Measurements from ENCODE around the gene PTGFRN.

DNA sequence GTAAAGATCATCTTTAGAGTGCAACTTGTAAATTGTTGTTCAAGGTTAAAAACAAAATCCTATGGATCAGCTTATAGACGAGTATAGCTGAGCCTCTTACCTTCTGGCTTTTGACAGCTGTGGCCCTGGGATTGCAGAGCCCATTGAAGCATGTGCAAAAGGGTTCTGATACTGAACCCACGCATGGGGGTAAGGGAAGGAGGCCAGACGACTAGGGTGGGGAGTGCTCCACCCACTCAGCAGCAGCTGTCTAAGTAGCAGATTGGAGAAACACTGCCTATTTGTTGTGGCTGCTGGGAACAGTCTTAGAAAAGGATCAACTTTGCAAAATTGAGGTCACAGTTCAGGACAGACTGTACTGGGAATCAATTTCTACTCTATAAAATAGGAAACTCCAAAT is 107.9 kb downstream of the PTGFRN start:
- TF ChIP-seq, protein P1, sequence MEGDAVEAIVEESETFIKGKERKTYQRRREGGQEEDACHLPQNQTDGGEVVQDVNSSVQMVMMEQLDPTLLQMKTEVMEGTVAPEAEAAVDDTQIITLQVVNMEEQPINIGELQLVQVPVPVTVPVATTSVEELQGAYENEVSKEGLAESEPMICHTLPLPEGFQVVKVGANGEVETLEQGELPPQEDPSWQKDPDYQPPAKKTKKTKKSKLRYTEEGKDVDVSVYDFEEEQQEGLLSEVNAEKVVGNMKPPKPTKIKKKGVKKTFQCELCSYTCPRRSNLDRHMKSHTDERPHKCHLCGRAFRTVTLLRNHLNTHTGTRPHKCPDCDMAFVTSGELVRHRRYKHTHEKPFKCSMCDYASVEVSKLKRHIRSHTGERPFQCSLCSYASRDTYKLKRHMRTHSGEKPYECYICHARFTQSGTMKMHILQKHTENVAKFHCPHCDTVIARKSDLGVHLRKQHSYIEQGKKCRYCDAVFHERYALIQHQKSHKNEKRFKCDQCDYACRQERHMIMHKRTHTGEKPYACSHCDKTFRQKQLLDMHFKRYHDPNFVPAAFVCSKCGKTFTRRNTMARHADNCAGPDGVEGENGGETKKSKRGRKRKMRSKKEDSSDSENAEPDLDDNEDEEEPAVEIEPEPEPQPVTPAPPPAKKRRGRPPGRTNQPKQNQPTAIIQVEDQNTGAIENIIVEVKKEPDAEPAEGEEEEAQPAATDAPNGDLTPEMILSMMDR (IDR thresholded peaks at IDR 0.05) = no peak
- no peak for TF ChIP-seq EP300 (IDR thresholded peaks at IDR 0.05)
